Smooth muscle cell (in vitro differentiated cells): ENCODE measurements around the gene KANK4. TPM values are rescaled to one million over a fixed set of nuclear protein-coding genes. Genes with fewer than 3 reads are reported as not detected.

Experiments used
- DNase-seq: peaks from one replicate; lab custom pipeline; 2025; ENCODE audit not compliant: unreplicated experiment; lab: John Stamatoyannopoulos, UW
- H2AFZ ChIP-seq: fragments of 200-600 bp; sonication (generic); 2 replicates; pipeline ENCODE4 v1.6.0; 2016; ENCODE audit warnings: antibody characterized with exemption, low read depth, mild to moderate bottlenecking
- H3F3A ChIP-seq: fragments of 200-600 bp; sonication (generic); 2 replicates; pipeline ENCODE4 v1.6.0; 2017; ENCODE audit warnings: antibody characterized with exemption, low read depth
- H3K27ac ChIP-seq: fragments of 200-600 bp; sonication (generic); 2 replicates; pipeline ENCODE4 v1.5.1; 2016; ENCODE audit warnings: low read depth, mild to moderate bottlenecking
- H3K27me3 ChIP-seq: fragments of 200-600 bp; sonication (generic); 2 replicates; pipeline ENCODE4 v1.6.1; 2016; ENCODE audit warnings: low read depth, mild to moderate bottlenecking
- H3K36me3 ChIP-seq: fragments of 200-600 bp; sonication (generic); 2 replicates; pipeline ENCODE4 v1.5.1; 2016; ENCODE audit warnings: low read depth
- H3K4me1 ChIP-seq: fragments of 200-600 bp; sonication (generic); 2 replicates; pipeline ENCODE4 v1.5.1; 2016; ENCODE audit warnings: low read depth
- H3K4me2 ChIP-seq: fragments of 200-600 bp; sonication (generic); 2 replicates; pipeline ENCODE4 v1.6.0; 2016; ENCODE audit warnings: mild to moderate bottlenecking
- H3K4me3 ChIP-seq: fragments of 200-600 bp; sonication (generic); 2 replicates; pipeline ENCODE4 v1.5.1; 2016; ENCODE audit warnings: mild to moderate bottlenecking
- H3K79me2 ChIP-seq: fragments of 200-600 bp; sonication (generic); 2 replicates; pipeline ENCODE4 v1.6.0; 2016; ENCODE audit warnings: low read depth, mild to moderate bottlenecking
- H3K9ac ChIP-seq: fragments of 200-600 bp; sonication (generic); 2 replicates; pipeline ENCODE4 v1.6.0; 2016; ENCODE audit warnings: low read depth
- H3K9me3 ChIP-seq: fragments of 200-600 bp; sonication (generic); replicated peaks from 2 replicates; pipeline ENCODE4 v1.5.1; 2016; ENCODE audit warnings: low read depth
- H4K20me1 ChIP-seq: fragments of 200-600 bp; sonication (generic); 2 replicates; pipeline ENCODE4 v1.6.0; 2016; ENCODE audit warnings: low read depth
- WGBS: methylation state at CpG from one replicate; pipeline ENCODE4 v1.1.7; 2016; ENCODE audit warnings: low lambda C conversion rate; 5-methylcytosine and 5-hydroxymethylcytosine counted together
- polyA plus RNA-seq: library from polyadenylated mRNA; unstranded; fragments of >200 nt; fragmentation: Nextera tagmentation; extraction: Ambion mirVana; gene quantifications from 2 replicates; pipeline ENCODE4 v1.2.1, GENCODE V29; 2016
- total RNA-seq: library from RNA; depleted of rRNA; stranded (reverse); fragments of >200 nt; gene quantifications from 2 replicates; pipeline ENCODE4 v1.2.3, GENCODE V29; 2014
- TF ChIP-seq, protein P1 (sequence below): fragments of 200-600 bp; sonication (generic); IDR thresholded peaks from 2 replicates; pipeline ENCODE4 v1.5.1; 2017; ENCODE audit warnings: borderline replicate concordance, mild to moderate bottlenecking, antibody characterized with exemption; ENCODE audit not compliant: insufficient read depth, poor library complexity, severe bottlenecking

KANK4 gene
- total and polyA plus RNA-seq, 2 experiments from 2014 or later = 69.2 to 77.8 TPM

DNA sequence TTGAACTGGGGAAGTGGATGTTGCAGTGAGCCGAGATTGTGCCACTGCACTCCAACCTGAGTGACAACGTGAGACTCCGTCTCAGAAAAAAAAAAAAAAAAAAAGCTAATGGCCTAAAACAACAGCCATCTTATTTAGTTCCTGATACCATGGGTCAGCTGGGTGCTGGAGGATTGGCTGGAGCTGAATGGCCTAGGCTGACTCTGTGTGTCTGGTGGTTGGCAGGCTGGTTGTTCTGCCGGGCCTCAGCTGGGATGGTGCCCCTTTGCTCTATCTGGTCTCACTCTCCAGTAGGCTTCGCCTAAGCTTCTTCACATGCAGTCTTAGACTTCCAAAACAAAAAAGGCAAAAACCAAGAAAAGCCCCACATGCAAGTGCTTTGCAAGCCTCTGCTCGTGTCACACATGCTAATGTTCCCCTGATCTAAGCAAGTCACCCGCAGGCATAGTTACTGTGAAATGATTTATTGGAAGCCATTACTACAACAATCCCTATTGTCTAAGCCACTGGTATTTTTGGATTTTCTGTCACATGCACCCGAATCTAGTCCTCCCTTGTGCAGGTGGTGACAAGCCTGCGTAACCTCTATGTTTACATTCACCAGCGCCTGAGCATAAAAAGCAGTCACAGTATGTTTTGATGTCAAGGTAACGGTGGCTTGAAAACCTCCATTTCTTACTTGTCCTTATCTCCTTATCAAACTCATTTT, 39.6 kb upstream of the KANK4 start:
- Histone ChIP-seq H2AFZ (no peak overlapping the region), H3K4me3 (no peak overlapping the region), H3K36me3 (no peaks in the 10 kb centered on the region), H3F3A (peaks cover 6% of the 10 kb centered on the region), H3K4me1 (no peaks in the 10 kb centered on the region), H3K27ac (no peak overlapping the region), H3K27me3 (no peaks in the 10 kb centered on the region), H4K20me1 (no peaks in the 10 kb centered on the region), H3K79me2 (no peaks in the 10 kb centered on the region), H3K4me2 (no peak overlapping the region), H3K9me3 (no peaks in the 10 kb centered on the region), H3K9ac (no peak overlapping the region)
- DNase-seq = no peak
- 80% methylated on average over 11 of the region's 11 CpGs for WGBS
- TF ChIP-seq, protein P1, sequence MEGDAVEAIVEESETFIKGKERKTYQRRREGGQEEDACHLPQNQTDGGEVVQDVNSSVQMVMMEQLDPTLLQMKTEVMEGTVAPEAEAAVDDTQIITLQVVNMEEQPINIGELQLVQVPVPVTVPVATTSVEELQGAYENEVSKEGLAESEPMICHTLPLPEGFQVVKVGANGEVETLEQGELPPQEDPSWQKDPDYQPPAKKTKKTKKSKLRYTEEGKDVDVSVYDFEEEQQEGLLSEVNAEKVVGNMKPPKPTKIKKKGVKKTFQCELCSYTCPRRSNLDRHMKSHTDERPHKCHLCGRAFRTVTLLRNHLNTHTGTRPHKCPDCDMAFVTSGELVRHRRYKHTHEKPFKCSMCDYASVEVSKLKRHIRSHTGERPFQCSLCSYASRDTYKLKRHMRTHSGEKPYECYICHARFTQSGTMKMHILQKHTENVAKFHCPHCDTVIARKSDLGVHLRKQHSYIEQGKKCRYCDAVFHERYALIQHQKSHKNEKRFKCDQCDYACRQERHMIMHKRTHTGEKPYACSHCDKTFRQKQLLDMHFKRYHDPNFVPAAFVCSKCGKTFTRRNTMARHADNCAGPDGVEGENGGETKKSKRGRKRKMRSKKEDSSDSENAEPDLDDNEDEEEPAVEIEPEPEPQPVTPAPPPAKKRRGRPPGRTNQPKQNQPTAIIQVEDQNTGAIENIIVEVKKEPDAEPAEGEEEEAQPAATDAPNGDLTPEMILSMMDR = no peak

GRCh38 chr1:62357916-62358315, 38.7 kb upstream of the KANK4 start:
- Histone ChIP-seq H4K20me1 (no peaks in the 10 kb centered on the region), H3K36me3 (no peaks in the 10 kb centered on the region)
- 89% methylated on average over 6 of the region's 6 CpGs for WGBS

GRCh38 chr1:62356257-62356835, 37.1 kb upstream of the KANK4 start:
- TF ChIP-seq, protein P1 = no peak
- H3F3A ChIP-seq = peaks cover 6% of the 10 kb centered on the region
- H3K4me1 ChIP-seq = no peaks in the 10 kb centered on the region
- H4K20me1 ChIP-seq = no peaks in the 10 kb centered on the region
- no peak overlapping the region for H3K9ac ChIP-seq
- H3K79me2 ChIP-seq = no peaks in the 10 kb centered on the region
- no peaks in the 10 kb centered on the region for H3K36me3 ChIP-seq
- H3K27me3 ChIP-seq = no peaks in the 10 kb centered on the region
- peak overlapping the region; percentile 62 for H3K27ac ChIP-seq
- no peak for DNase-seq
- no peak overlapping the region for H3K4me2 ChIP-seq
- H3K9me3 ChIP-seq = no peaks in the 10 kb centered on the region
- no peak overlapping the region for H2AFZ ChIP-seq
- WGBS = 77% methylated on average over 1 of the region's 1 CpG
- no peak overlapping the region for H3K4me3 ChIP-seq

More at GRCh38 chr1:62357916-62358315, 38.7 kb upstream of the KANK4 start:
- no peaks in the 10 kb centered on the region for H3K27me3 ChIP-seq
- no peaks in the 10 kb centered on the region for H3K79me2 ChIP-seq
- H3K9me3 ChIP-seq = no peaks in the 10 kb centered on the region
- H2AFZ ChIP-seq = no peak overlapping the region
- H3K4me2 ChIP-seq = no peak overlapping the region
- H3K4me1 ChIP-seq = no peaks in the 10 kb centered on the region
- H3F3A ChIP-seq = peaks cover 6% of the 10 kb centered on the region
- TF ChIP-seq, protein P1 = no peak
- no peak overlapping the region for H3K9ac ChIP-seq
- no peak overlapping the region for H3K27ac ChIP-seq
- no peak overlapping the region for H3K4me3 ChIP-seq
- DNase-seq = no peak
